Hindlimb muscle (tissue), 1 donor: ENCODE measurements around the gene NLGN4Y. TPM values are rescaled to one million over a fixed set of nuclear protein-coding genes. Genes with fewer than 3 reads are reported as not detected.

Source experiments
- DNase-seq: peaks from one replicate; pipeline ENCODE4 v3.0.0-alpha.2; 2013
- polyA plus RNA-seq: library from polyadenylated mRNA; unstranded; fragments of 120-200 nt; gene quantifications from one replicate; pipeline ENCODE4 v1.2.1, GENCODE V29; 2013; ENCODE audit not compliant: insufficient read length

The NLGN4Y gene
- polyA plus RNA-seq, 1 donor: 6.5 TPM

- DNase-seq: no peak
These were observed 120.0 kb downstream of the NLGN4Y start for GRCh38 chrY:14644157-14644952.

GRCh38 chrY:14679181-14679580 lies 154.9 kb downstream of the NLGN4Y start:
- no peak for DNase-seq

GRCh38 chrY:14694543-14694942 lies 170.2 kb downstream of the NLGN4Y start:
- DNase-seq: no peak

GRCh38 chrY:14708158-14708557 lies 183.8 kb downstream of the NLGN4Y start:
- DNase-seq: no peak

- DNase-seq: no peak
These were observed 217.3 kb downstream of the NLGN4Y start for GRCh38 chrY:14741596-14741995.

GRCh38 chrY:14748329-14748728 lies 224.0 kb downstream of the NLGN4Y start:
- DNase-seq: no peak

- DNase-seq: no peak
These were observed 231.2 kb downstream of the NLGN4Y start for GRCh38 chrY:14755571-14755970.

- no peak for DNase-seq
These were observed 238.6 kb downstream of the NLGN4Y start for GRCh38 chrY:14762903-14763302.

GRCh38 chrY:14763600-14763999 lies 239.3 kb downstream of the NLGN4Y start:
- no peak for DNase-seq

GRCh38 chrY:14778208-14778607 lies 253.9 kb downstream of the NLGN4Y start:
- peak; percentile 1 for DNase-seq

GRCh38 chrY:14793104-14793503 lies 268.8 kb downstream of the NLGN4Y start:
- DNase-seq: no peak

- no peak for DNase-seq
These were observed 269.3 kb downstream of the NLGN4Y start for GRCh38 chrY:14793674-14794073.

- DNase-seq: no peak
These were observed 273.7 kb downstream of the NLGN4Y start for GRCh38 chrY:14798010-14798409.

- DNase-seq: no peak
These were observed 276.8 kb downstream of the NLGN4Y start for GRCh38 chrY:14801096-14801495.

- DNase-seq: no peak
These were observed 277.8 kb downstream of the NLGN4Y start for GRCh38 chrY:14802125-14802524.

- no peak for DNase-seq
These were observed 279.7 kb downstream of the NLGN4Y start for GRCh38 chrY:14804041-14804440.

- DNase-seq: no peak
These were observed 294.1 kb downstream of the NLGN4Y start for GRCh38 chrY:14818452-14818851.

- no peak for DNase-seq
These were observed 297.9 kb downstream of the NLGN4Y start for GRCh38 chrY:14822201-14822600.

GRCh38 chrY:14822906-14823305 lies 298.6 kb downstream of the NLGN4Y start:
- no peak for DNase-seq

- DNase-seq: no peak
These were observed 300.3 kb downstream of the NLGN4Y start for GRCh38 chrY:14824583-14824982.

- no peak for DNase-seq
These were observed 301.4 kb downstream of the NLGN4Y start for GRCh38 chrY:14825728-14826127.

GRCh38 chrY:14828531-14828930 lies 304.2 kb downstream of the NLGN4Y start:
- peak; percentile 23 for DNase-seq

- DNase-seq: no peak
These were observed 305.1 kb downstream of the NLGN4Y start for GRCh38 chrY:14829366-14829885.
